GM10248 (cell line): ENCODE data around the gene VWDE.

Experiments
- CTCF ChIA-PET: fragments of 300-600 bp; sonication (Branson Sonifier 250); formaldehyde crosslinking; extraction: SDS; loops from one replicate; lab custom pipeline; 2021; ENCODE audit warnings: antibody characterized with exemption; lab: Yijun Ruan, JAX
- POLR2A ChIA-PET: fragments of 350-650 bp; sonication (Branson Sonifier 250); formaldehyde crosslinking; extraction: SDS; loops from one replicate; lab custom pipeline; 2020; ENCODE audit warnings: antibody characterized with exemption; lab: Yijun Ruan, JAX
- DNase-seq: peaks from one replicate; pipeline ENCODE4 v3.0.0; 2012; ENCODE audit errors: extremely low spot score
- TF ChIP-seq, protein P1 (sequence below): IDR thresholded peaks from 2 replicates; pipeline ENCODE4 v1.5.1; 2012; ENCODE audit warnings: mild to moderate bottlenecking, low read depth; ENCODE audit errors: extremely low read depth, missing control alignments, control extremely low read depth

Gene VWDE

DNA sequence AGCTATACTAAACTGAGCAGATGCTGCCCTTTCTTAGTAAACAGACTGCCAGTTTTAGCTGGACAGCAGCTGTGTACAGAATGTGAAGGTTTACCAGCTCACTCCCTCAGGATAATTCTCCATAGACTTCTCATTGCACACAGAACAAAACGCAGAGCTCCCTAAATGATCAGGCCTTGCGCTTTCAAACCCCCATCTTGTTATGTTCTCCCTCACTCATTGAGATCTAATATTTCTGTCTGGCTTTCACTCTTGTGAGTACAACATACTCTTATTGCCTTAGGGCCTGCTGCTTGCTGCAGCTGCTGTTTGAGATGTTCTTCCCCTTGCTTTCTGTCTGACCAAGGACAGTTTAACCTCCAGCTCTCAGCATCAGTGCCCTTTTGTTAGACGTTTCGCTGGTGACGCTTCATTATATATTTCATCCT is 17.3 kb downstream of the VWDE start:
- ChIA-PET POLR2A (no interaction called here), CTCF (interaction anchor here (0.9 kb wide), 1 partner anchor 103 kb away, joined by 3 read pairs; no protein-coding TSS in a partner anchor)
- TF ChIP-seq, protein P1, sequence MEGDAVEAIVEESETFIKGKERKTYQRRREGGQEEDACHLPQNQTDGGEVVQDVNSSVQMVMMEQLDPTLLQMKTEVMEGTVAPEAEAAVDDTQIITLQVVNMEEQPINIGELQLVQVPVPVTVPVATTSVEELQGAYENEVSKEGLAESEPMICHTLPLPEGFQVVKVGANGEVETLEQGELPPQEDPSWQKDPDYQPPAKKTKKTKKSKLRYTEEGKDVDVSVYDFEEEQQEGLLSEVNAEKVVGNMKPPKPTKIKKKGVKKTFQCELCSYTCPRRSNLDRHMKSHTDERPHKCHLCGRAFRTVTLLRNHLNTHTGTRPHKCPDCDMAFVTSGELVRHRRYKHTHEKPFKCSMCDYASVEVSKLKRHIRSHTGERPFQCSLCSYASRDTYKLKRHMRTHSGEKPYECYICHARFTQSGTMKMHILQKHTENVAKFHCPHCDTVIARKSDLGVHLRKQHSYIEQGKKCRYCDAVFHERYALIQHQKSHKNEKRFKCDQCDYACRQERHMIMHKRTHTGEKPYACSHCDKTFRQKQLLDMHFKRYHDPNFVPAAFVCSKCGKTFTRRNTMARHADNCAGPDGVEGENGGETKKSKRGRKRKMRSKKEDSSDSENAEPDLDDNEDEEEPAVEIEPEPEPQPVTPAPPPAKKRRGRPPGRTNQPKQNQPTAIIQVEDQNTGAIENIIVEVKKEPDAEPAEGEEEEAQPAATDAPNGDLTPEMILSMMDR, result no peak
- DNase-seq, result no peak

- DNase-seq, result no peak
- CTCF ChIA-PET, result interaction anchor here (0.9 to 1.0 kb wide), 3 partner anchors 8 to 73 kb away, joined by 3 to 4 read pairs (median 4); no protein-coding TSS in a partner anchor
- TF ChIP-seq, protein P1, result no peak
- POLR2A ChIA-PET, result no interaction called here
Measured at GRCh38 chr7:12385364-12385786, 18.3 kb downstream of the VWDE start.

DNA sequence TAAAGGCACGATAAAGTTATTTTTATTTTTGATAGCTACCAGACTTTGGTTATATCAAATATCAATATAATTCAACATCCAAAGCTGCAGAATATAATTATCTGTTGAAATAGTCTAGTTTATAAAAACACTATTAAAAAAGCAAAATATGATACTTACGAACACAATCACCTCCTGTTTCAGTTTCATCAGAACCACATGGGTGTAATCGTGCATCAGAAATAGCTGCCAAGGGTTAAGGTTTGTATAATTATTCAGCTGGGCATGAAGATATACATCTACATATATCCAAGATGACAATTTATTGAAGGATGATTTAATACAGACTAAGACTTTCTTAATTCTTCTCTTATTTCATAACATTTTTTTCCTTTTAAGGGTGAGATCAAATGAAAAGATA is 20.3 kb downstream of the VWDE start:
- no peak for DNase-seq
- ChIA-PET CTCF (interaction anchor here (0.6 kb wide), 1 partner anchor 33 kb away, joined by 3 read pairs; no protein-coding TSS in a partner anchor), POLR2A (no interaction called here)
- TF ChIP-seq, protein P1, result no peak

- TF ChIP-seq, protein P1, result no peak
- ChIA-PET POLR2A (no interaction called here), CTCF (interaction anchor here (1.0 to 2.0 kb wide), 2 partner anchors 11 to 77 kb away, joined by 3 to 13 read pairs; no protein-coding TSS in a partner anchor)
- no peak for DNase-seq
Measured at GRCh38 chr7:12378389-12378788, 25.3 kb downstream of the VWDE start.

DNA sequence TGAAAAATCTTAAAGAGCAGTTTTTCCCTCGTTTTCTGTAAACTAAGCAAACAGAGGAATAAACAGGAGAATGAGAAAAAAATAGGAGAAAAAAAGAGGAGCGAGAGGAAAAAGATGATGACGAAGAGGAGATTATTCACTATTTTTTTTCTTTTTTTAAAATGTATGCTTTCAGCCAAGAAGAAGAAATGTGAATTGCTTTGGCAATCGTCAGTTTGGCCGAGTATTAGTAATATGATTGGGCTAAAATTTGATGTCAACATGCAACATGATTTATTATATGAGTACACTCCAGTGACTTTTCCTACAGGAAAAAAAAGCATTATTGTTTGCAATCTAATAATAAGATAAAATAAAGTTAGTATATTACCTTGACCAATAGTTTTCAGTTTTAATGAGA is 26.3 kb downstream of the VWDE start:
- POLR2A ChIA-PET, result no interaction called here
- TF ChIP-seq, protein P1, result no peak
- DNase-seq, result no peak
- CTCF ChIA-PET, result no interaction called here

GRCh38 chr7:12373580-12374263 is 29.9 kb downstream of the VWDE start:
- ChIA-PET CTCF (no interaction called here), POLR2A (no interaction called here)
- DNase-seq, result no peak
- TF ChIP-seq, protein P1, result no peak
